CD14-positive monocyte (primary cell): ENCODE data around the gene LRRFIP2. TPM values are rescaled to one million over a fixed set of nuclear protein-coding genes. Genes with fewer than 3 reads are reported as not detected.

Experiments used
- DNase-seq, 3 donors: peaks; one replicate each; pipeline ENCODE4 v3.0.0-alpha.2; 2011 to 2022
- H2AFZ ChIP-seq: 2 replicates; pipeline ENCODE4 v1.6.0; 2012; ENCODE audit warnings: mild to moderate bottlenecking, low read depth, low read length, inconsistent platforms; ENCODE audit not compliant: insufficient read depth, poor library complexity, severe bottlenecking
- H3K27ac ChIP-seq, 2 donors: 1 replicate in 1 of 2; 2 replicates in 1 of 2; pipeline ENCODE4 v1.5.1; 2012 to 2013; ENCODE audit warnings: low read length in 2 of 2, control low read depth in 1 of 2, inconsistent platforms in 1 of 2, low read depth in 1 of 2, mild to moderate bottlenecking in 1 of 2
- H3K27me3 ChIP-seq, 2 donors: one replicate each; pipeline versions ENCODE4 v1.6.0 to v1.6.1; 2011 to 2013; ENCODE audit warnings: low read length in 2 of 2; ENCODE audit not compliant: control insufficient read depth in 2 of 2, insufficient read depth in 2 of 2
- H3K36me3 ChIP-seq, 2 donors: replicated peaks in 1 of 2; 1 replicate in 1 of 2; 2 replicates in 1 of 2; pipeline versions ENCODE4 v1.5.1 to v1.6.1; 2012 to 2013; ENCODE audit warnings: low read length in 2 of 2, control low read depth in 1 of 2, inconsistent platforms in 1 of 2, mild to moderate bottlenecking in 1 of 2; ENCODE audit not compliant: insufficient read depth in 2 of 2, control insufficient read depth in 1 of 2
- H3K4me1 ChIP-seq, 2 donors: 1 replicate in 1 of 2; 2 replicates in 1 of 2; pipeline versions ENCODE4 v1.5.1 to v1.6.1; 2012 to 2013; ENCODE audit warnings: low read length in 2 of 2, control low read depth in 1 of 2, inconsistent platforms in 1 of 2, mild to moderate bottlenecking in 1 of 2, moderate library complexity in 1 of 2; ENCODE audit not compliant: insufficient read depth in 2 of 2, control insufficient read depth in 1 of 2
- H3K4me2 ChIP-seq: replicated peaks from 2 replicates; pipeline ENCODE3; 2012; ENCODE audit warnings: low read length, moderate library complexity, mild to moderate bottlenecking; ENCODE audit not compliant: poor library complexity, severe bottlenecking; ENCODE audit errors: extremely low read depth
- H3K4me3 ChIP-seq, 3 experiments: fragments of 200-600 bp in 1 of 3; sonication (generic) in 1 of 3; replicated peaks in 1 of 3; 1 replicate in 2 of 3; 2 replicates in 1 of 3; pipeline ENCODE4 v1.5.1; 2011 to 2013; ENCODE audit warnings: low read length in 3 of 3, mild to moderate bottlenecking in 3 of 3, control low read depth in 2 of 3, low read depth in 2 of 3, inconsistent platforms in 1 of 3, moderate library complexity in 1 of 3
- H3K79me2 ChIP-seq: 2 replicates; pipeline ENCODE4 v1.6.0; 2012; ENCODE audit warnings: mild to moderate bottlenecking, control low read depth, inconsistent platforms, low read length, moderate library complexity; ENCODE audit not compliant: insufficient read depth
- H3K9ac ChIP-seq: 2 replicates; pipeline ENCODE4 v1.6.0; 2017; ENCODE audit warnings: low read length, mild to moderate bottlenecking; ENCODE audit not compliant: insufficient read depth, poor library complexity, severe bottlenecking
- H3K9me3 ChIP-seq, 2 donors: replicated peaks in 1 of 2; 1 replicate in 1 of 2; 2 replicates in 1 of 2; pipeline versions ENCODE4 v1.5.1 to v1.6.1; 2012 to 2013; ENCODE audit warnings: low read length in 2 of 2, control low read depth in 1 of 2; ENCODE audit not compliant: control insufficient read depth in 1 of 2, insufficient read depth in 1 of 2
- H4K20me1 ChIP-seq: 2 replicates; pipeline ENCODE4 v1.6.0; 2012; ENCODE audit warnings: mild to moderate bottlenecking, low read length, control low read depth, moderate library complexity; ENCODE audit not compliant: insufficient read depth
- H3K27ac Mint-ChIP-seq, 7 donors: one replicate each; pipeline ENCODE4 v1.8.0; 2020; ENCODE audit warnings: mild to moderate bottlenecking in 7 of 7, mixed read lengths in 7 of 7, moderate library complexity in 6 of 7, inconsistent platforms in 2 of 7
- H3K27me3 Mint-ChIP-seq, 3 donors: one replicate each; pipeline ENCODE4 v1.8.0; 2021 to 2022; ENCODE audit warnings: low read depth in 3 of 3, mild to moderate bottlenecking in 3 of 3, mixed read lengths in 3 of 3, moderate library complexity in 3 of 3, inconsistent platforms in 1 of 3
- H3K36me3 Mint-ChIP-seq, 2 donors: one replicate each; pipeline ENCODE4 v1.8.0; 2020; ENCODE audit warnings: mixed read lengths in 2 of 2, inconsistent platforms in 1 of 2, mild to moderate bottlenecking in 1 of 2
- H3K4me1 Mint-ChIP-seq: one replicate; pipeline ENCODE4 v1.8.0; 2020; ENCODE audit warnings: mild to moderate bottlenecking, mixed read lengths
- H3K4me3 Mint-ChIP-seq, 2 donors: one replicate each; pipeline ENCODE4 v1.8.0; 2020; ENCODE audit warnings: mild to moderate bottlenecking in 2 of 2, mixed read lengths in 2 of 2, moderate library complexity in 1 of 2
- H3K9me3 Mint-ChIP-seq, 7 donors: one replicate each; pipeline ENCODE4 v1.8.0; 2020 to 2022; ENCODE audit warnings: mixed read lengths in 7 of 7, mild to moderate bottlenecking in 6 of 7, moderate library complexity in 6 of 7, inconsistent platforms in 2 of 7
- WGBS: methylation state at CpG from one replicate; pipeline ENCODE4 v1.1.5; 2013; ENCODE audit warnings: missing lambda C conversion rate; ENCODE audit not compliant: insufficient coverage; 5-methylcytosine and 5-hydroxymethylcytosine counted together
- intact Hi-C, 2 donors: fragments of 100-400 bp; cut with micrococcal nuclease; formaldehyde crosslinking; loops; one replicate each; pipeline versions ENCODE4 v1.15.0 to v1.15.1; 2023
- polyA plus RNA-seq, 3 donors: library from polyadenylated mRNA; depleted of rRNA in 1 of 3; unstranded in 2 of 3; stranded (reverse) in 1 of 3; fragments of 300-500 nt in 2 of 3; fragments of >200 nt in 1 of 3; fragmentation: Illumina TruSeq in 2 of 3; gene quantifications; 1 replicate in 2 of 3; 2 replicates in 1 of 3; pipeline ENCODE4 v1.2.3, GENCODE V29; 2012 to 2021
- TF ChIP-seq, protein P1 (sequence below): fragments of 200-600 bp; IDR thresholded peaks from one replicate; pipeline ENCODE4 v1.8.0; 2022; ENCODE audit warnings: antibody characterized with exemption, mild to moderate bottlenecking

The LRRFIP2 gene
- polyA plus RNA-seq, 3 donors = 30.9 to 39.4 (median 31.7) TPM

DNA sequence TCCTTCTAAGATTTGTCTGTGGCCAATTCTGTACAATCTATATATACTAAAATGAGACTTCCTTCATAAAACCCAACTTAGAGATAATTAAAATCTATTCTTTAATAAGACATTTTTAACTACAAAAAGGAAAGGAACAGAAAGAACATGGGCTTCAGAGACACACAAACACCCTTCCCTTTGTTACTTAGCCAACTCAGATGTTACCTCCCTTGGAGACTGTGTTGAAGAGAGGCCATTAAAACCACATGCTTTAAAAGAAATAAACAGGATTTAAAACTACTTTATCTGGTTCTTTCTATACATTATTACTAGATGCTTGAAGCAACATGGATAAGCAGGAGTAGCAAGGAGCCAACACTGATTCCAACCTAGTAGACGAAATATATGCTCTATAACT, 42.0 kb downstream of the LRRFIP2 start:
- Histone ChIP-seq H3K4me2 (no peak overlapping the region), H2AFZ (no peak overlapping the region), H4K20me1 (no peaks in the 10 kb centered on the region), H3K27ac (peak overlapping the region in 1 of 2 donors; percentile 58), H3K79me2 (peaks cover 71% of the 10 kb centered on the region), H3K27me3 (no peaks in the 10 kb centered on the region), H3K9ac (no peak overlapping the region), H3K9me3 (no peaks in the 10 kb centered on the region), H3K36me3 (peaks cover 0 to 5% of the 10 kb centered on the region in 2 donors), H3K4me3 (no peak overlapping the region), H3K4me1 (peaks cover 16 to 41% of the 10 kb centered on the region in 2 donors)
- H3K27me3 Mint-ChIP-seq = no peaks in the 10 kb centered on the region
- WGBS = no CpG with 5 or more reads among the region's 1 CpG
- intact Hi-C loops = no loop called here
- peaks cover 48% of the 10 kb centered on the region for H3K4me1 Mint-ChIP-seq
- H3K27ac Mint-ChIP-seq = no peak overlapping the region
- peaks cover 3 to 16% of the 10 kb centered on the region in 2 donors for H3K36me3 Mint-ChIP-seq
- TF ChIP-seq, protein P1, sequence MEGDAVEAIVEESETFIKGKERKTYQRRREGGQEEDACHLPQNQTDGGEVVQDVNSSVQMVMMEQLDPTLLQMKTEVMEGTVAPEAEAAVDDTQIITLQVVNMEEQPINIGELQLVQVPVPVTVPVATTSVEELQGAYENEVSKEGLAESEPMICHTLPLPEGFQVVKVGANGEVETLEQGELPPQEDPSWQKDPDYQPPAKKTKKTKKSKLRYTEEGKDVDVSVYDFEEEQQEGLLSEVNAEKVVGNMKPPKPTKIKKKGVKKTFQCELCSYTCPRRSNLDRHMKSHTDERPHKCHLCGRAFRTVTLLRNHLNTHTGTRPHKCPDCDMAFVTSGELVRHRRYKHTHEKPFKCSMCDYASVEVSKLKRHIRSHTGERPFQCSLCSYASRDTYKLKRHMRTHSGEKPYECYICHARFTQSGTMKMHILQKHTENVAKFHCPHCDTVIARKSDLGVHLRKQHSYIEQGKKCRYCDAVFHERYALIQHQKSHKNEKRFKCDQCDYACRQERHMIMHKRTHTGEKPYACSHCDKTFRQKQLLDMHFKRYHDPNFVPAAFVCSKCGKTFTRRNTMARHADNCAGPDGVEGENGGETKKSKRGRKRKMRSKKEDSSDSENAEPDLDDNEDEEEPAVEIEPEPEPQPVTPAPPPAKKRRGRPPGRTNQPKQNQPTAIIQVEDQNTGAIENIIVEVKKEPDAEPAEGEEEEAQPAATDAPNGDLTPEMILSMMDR = no peak
- no peak overlapping the region for H3K4me3 Mint-ChIP-seq
- H3K9me3 Mint-ChIP-seq = peaks cover 0 to 2% (median 0%) of the 10 kb centered on the region in 7 donors
- no peak for DNase-seq

DNA sequence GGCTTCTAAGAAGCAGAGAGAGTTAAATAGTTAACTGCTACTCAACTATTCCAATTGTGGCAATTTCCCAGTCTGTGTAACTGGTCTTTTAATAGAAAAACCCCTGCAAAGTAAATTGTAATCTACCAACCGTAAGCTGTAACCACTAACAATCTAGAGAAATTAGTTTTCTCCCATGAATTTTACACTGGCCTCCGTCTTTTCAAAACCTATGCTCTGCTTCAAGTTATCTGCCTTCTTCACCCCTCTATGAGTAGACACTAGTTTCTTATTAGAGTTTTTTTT, 42.6 kb downstream of the LRRFIP2 start:
- no peak overlapping the region for H3K9ac ChIP-seq
- H3K9me3 ChIP-seq = no peaks in the 10 kb centered on the region
- no peak for DNase-seq
- no peak overlapping the region for H2AFZ ChIP-seq
- H3K27me3 ChIP-seq = no peaks in the 10 kb centered on the region
- intact Hi-C loops = no loop called here
- H3K4me2 ChIP-seq = no peak overlapping the region
- Mint-ChIP-seq H3K27ac (peak overlapping the region in 2 of 7 donors; percentile 1 to 11), H3K36me3 (peaks cover 7 to 22% of the 10 kb centered on the region in 2 donors), H3K9me3 (peaks cover 0 to 2% (median 0%) of the 10 kb centered on the region in 7 donors), H3K27me3 (no peaks in the 10 kb centered on the region), H3K4me1 (peaks cover 48% of the 10 kb centered on the region), H3K4me3 (no peak overlapping the region)
- peaks cover 0 to 5% of the 10 kb centered on the region in 2 donors for H3K36me3 ChIP-seq
- H3K79me2 ChIP-seq = peaks cover 70% of the 10 kb centered on the region
- peak overlapping the region in 1 of 2 donors; percentile 58 for H3K27ac ChIP-seq
- no CpG with 5 or more reads among the region's 2 CpGs for WGBS
- TF ChIP-seq, protein P1 = no peak
- no peaks in the 10 kb centered on the region for H4K20me1 ChIP-seq
- peaks cover 16 to 41% of the 10 kb centered on the region in 2 donors for H3K4me1 ChIP-seq
- H3K4me3 ChIP-seq = no peak overlapping the region
